ENCODE measurements around the gene S100A12.

The S100A12 gene

GRCh38 chr1:153361480-153362109, 13.8 kb downstream of the S100A12 start:
- Histone ChIP-seq H3K27me3 (ENCODE audit: control insufficient read depth in 2 of 2, insufficient read depth in 2 of 2, low read length in 2 of 2) (no peaks in the 10 kb centered on the region), H3K4me3 (ENCODE audit: low read length in 2 of 2) (no peak overlapping the region), H3K9me3 (ENCODE audit: control insufficient read depth in 2 of 2, low read length in 2 of 2) (no peaks in the 10 kb centered on the region), H3K9ac (ENCODE audit: low read depth in 1 of 2, low read length in 2 of 2) (no peak overlapping the region), H3K4me1 (ENCODE audit: control insufficient read depth in 2 of 2, insufficient read depth in 2 of 2, low read length in 2 of 2) (peaks cover 0 to 8% of the 10 kb centered on the region in 2 donors), H3K36me3 (ENCODE audit: control insufficient read depth in 2 of 2, insufficient read depth in 2 of 2, low read length in 2 of 2) (no peaks in the 10 kb centered on the region), H3K27ac (ENCODE audit: low read depth in 2 of 2, low read length in 2 of 2) (no peak overlapping the region)

DNA sequence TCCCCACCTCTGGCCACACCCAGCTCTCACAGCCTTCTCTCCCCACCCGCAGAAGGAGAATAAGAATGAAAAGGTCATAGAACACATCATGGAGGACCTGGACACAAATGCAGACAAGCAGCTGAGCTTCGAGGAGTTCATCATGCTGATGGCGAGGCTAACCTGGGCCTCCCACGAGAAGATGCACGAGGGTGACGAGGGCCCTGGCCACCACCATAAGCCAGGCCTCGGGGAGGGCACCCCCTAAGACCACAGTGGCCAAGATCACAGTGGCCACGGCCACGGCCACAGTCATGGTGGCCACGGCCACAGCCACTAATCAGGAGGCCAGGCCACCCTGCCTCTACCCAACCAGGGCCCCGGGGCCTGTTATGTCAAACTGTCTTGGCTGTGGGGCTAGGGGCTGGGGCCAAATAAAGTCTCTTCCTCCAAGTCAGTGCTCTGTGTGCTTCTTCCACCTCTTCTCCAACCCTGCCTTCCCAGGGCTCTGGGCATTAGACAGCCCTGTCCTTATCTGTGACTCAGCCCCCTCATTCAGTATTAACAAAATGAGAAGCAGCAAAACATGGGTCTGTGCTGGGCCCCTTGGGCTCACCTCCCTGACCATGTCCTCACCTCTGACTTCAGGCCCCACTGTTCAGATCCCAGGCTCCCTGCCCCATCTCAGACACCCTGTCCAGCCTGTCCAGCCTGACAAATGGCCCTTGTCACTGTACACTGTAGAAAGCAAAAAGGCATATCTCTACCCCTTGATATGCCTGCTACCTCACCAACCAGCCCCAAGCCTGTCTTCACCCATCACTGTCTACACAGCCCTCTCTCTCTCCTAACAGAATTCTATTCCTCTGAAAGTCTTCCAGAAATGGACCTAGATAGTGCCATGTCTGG, 14.6 kb downstream of the S100A12 start:
- Histone ChIP-seq H3K4me1 (ENCODE audit: control insufficient read depth in 2 of 2, insufficient read depth in 2 of 2, low read length in 2 of 2) (peaks cover 0 to 8% of the 10 kb centered on the region in 2 donors), H3K9me3 (ENCODE audit: control insufficient read depth in 2 of 2, low read length in 2 of 2) (no peaks in the 10 kb centered on the region), H3K4me3 (ENCODE audit: low read length in 2 of 2) (no peak overlapping the region), H3K36me3 (ENCODE audit: control insufficient read depth in 2 of 2, insufficient read depth in 2 of 2, low read length in 2 of 2) (no peaks in the 10 kb centered on the region), H3K27me3 (ENCODE audit: control insufficient read depth in 2 of 2, insufficient read depth in 2 of 2, low read length in 2 of 2) (no peaks in the 10 kb centered on the region), H3K9ac (ENCODE audit: low read depth in 1 of 2, low read length in 2 of 2) (no peak overlapping the region), H3K27ac (ENCODE audit: low read depth in 2 of 2, low read length in 2 of 2) (no peak overlapping the region)

DNA sequence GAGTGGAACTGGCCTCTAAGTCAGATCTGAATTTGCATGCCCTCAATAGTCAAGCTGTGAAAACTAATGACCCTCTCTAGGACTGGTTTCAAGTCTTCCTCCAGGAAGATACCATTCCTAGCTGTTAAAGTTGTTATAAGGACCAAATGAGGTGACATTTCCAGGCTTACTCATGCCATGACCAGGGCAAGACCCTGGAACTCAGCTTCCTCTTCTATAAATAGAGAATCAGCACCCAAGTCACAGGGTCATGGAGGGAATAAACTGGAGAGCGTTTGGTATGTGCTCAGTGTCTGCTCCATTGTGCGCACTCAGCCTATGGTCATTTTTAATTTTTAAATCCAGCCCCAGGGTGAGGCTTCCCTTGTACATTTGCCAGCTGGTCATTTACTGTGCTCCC, 15.2 kb downstream of the S100A12 start:
- H3K27ac ChIP-seq (ENCODE audit: low read depth in 2 of 2, low read length in 2 of 2): no peak overlapping the region
- H3K27me3 ChIP-seq (ENCODE audit: control insufficient read depth in 2 of 2, insufficient read depth in 2 of 2, low read length in 2 of 2): no peaks in the 10 kb centered on the region
- H3K9ac ChIP-seq (ENCODE audit: low read depth in 1 of 2, low read length in 2 of 2): no peak overlapping the region
- no peaks in the 10 kb centered on the region for H3K36me3 ChIP-seq (ENCODE audit: control insufficient read depth in 2 of 2, insufficient read depth in 2 of 2, low read length in 2 of 2)
- no peak overlapping the region for H3K4me3 ChIP-seq (ENCODE audit: low read length in 2 of 2)
- H3K9me3 ChIP-seq (ENCODE audit: control insufficient read depth in 2 of 2, low read length in 2 of 2): no peaks in the 10 kb centered on the region
- H3K4me1 ChIP-seq (ENCODE audit: control insufficient read depth in 2 of 2, insufficient read depth in 2 of 2, low read length in 2 of 2): peaks cover 0 to 8% of the 10 kb centered on the region in 2 donors

DNA sequence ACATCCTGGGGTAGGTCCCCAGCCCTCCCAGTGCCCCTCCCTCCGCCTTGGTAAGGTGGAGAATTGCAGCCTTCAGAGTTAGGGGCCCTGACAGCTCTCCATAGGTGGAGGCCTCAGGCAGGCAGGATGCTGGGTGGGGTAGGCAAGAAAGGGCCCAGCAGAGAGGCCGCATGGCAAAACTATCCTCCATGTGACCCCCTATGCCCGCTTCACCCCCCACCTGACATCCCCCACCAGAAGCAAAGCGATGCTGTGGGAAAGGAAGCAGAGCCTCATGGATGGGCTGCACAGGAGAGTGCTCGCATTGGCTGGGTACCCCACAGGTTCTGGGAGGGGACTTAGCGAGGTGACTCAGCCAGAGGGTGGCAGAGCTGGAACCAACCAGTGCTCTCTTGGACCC, 16.2 kb downstream of the S100A12 start:
- no peak overlapping the region for H3K27ac ChIP-seq (ENCODE audit: low read depth in 2 of 2, low read length in 2 of 2)

DNA sequence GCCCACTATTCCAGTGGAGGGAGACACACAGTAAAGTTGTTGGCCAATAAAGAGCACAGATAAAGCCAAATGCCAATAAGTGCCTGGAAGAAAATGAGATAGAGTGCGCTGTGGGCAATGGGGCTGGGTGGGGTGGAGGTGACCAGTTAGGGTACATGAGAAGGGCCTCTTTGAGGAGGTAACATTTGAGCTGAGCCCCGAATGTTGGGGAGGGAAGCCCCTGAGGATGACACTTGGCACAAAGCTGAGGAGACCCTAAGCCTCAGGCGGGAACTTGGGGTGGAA, 16.8 kb downstream of the S100A12 start:
- no peak overlapping the region for H3K9ac ChIP-seq (ENCODE audit: low read depth in 1 of 2, low read length in 2 of 2)
- peaks cover 0 to 8% of the 10 kb centered on the region in 2 donors for H3K4me1 ChIP-seq (ENCODE audit: control insufficient read depth in 2 of 2, insufficient read depth in 2 of 2, low read length in 2 of 2)
- no peaks in the 10 kb centered on the region for H3K36me3 ChIP-seq (ENCODE audit: control insufficient read depth in 2 of 2, insufficient read depth in 2 of 2, low read length in 2 of 2)
- H3K27ac ChIP-seq (ENCODE audit: low read depth in 2 of 2, low read length in 2 of 2): peak overlapping the region in 1 of 2 donors; percentile 23
- peaks cover 0 to 3% of the 10 kb centered on the region in 2 donors for H3K27me3 ChIP-seq (ENCODE audit: control insufficient read depth in 2 of 2, insufficient read depth in 2 of 2, low read length in 2 of 2)
- no peaks in the 10 kb centered on the region for H3K9me3 ChIP-seq (ENCODE audit: control insufficient read depth in 2 of 2, low read length in 2 of 2)
- H3K4me3 ChIP-seq (ENCODE audit: low read length in 2 of 2): peak overlapping the region in 1 of 2 donors; percentile 22

More for the DNA sequence above, 16.2 kb downstream of the S100A12 start:
- no peaks in the 10 kb centered on the region for H3K27me3 ChIP-seq (ENCODE audit: control insufficient read depth in 2 of 2, insufficient read depth in 2 of 2, low read length in 2 of 2)
- H3K36me3 ChIP-seq (ENCODE audit: control insufficient read depth in 2 of 2, insufficient read depth in 2 of 2, low read length in 2 of 2): no peaks in the 10 kb centered on the region
- no peak overlapping the region for H3K4me3 ChIP-seq (ENCODE audit: low read length in 2 of 2)
- H3K4me1 ChIP-seq (ENCODE audit: control insufficient read depth in 2 of 2, insufficient read depth in 2 of 2, low read length in 2 of 2): peaks cover 0 to 8% of the 10 kb centered on the region in 2 donors
- H3K9ac ChIP-seq (ENCODE audit: low read depth in 1 of 2, low read length in 2 of 2): no peak overlapping the region
- no peaks in the 10 kb centered on the region for H3K9me3 ChIP-seq (ENCODE audit: control insufficient read depth in 2 of 2, low read length in 2 of 2)

DNA sequence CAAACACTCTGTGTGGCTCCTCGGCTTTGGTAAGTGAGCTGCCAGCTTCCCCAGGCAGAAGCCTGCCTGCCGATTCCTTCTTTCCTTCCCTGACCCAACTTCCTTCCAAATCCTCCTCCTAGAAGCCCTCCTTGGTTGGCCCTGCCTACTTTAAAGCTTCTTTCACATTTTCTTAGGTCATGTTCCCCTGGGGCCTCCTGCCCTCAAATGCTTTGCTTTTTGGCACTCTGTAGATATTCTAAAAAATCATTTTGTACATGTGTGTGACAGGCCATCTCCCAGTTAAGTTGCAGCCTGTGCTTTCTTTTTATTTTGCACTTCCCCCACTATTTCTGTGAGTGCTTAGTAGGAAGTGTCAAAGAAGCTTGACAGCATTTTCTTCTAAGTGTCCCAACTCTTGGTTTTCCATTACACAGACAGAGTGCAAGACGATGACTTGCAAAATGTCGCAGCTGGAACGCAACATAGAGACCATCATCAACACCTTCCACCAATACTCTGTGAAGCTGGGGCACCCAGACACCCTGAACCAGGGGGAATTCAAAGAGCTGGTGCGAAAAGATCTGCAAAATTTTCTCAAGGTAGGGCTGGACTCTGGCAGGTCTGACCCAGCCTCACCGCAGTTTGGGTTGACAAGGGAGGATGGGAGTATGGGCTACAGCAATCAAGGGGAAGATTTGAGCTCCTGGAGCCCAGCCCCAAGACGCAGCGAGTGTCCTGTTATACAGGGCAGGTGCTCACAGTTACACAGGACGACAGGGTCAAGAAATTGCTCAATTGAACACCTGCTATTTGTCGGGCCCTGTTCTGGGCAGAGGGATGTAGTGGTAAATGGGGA, 17.3 kb downstream of the S100A12 start, which contains the start of gene S100A9:
S100A9 (plus strand) TSS at position 2 of the 838 bp plus-strand sequence; CDS start at position 432, 430 bp downstream.
- Histone ChIP-seq H3K4me1 (ENCODE audit: control insufficient read depth in 2 of 2, insufficient read depth in 2 of 2, low read length in 2 of 2) (peaks cover 0 to 8% of the 10 kb centered on the region in 2 donors), H3K27me3 (ENCODE audit: control insufficient read depth in 2 of 2, insufficient read depth in 2 of 2, low read length in 2 of 2) (peaks cover 0 to 3% of the 10 kb centered on the region in 2 donors), H3K9me3 (ENCODE audit: control insufficient read depth in 2 of 2, low read length in 2 of 2) (no peaks in the 10 kb centered on the region), H3K4me3 (ENCODE audit: low read length in 2 of 2) (peak within 1 kb of the TSS in 1 of 2 donors; percentile 22), H3K36me3 (ENCODE audit: control insufficient read depth in 2 of 2, insufficient read depth in 2 of 2, low read length in 2 of 2) (no peaks in the 10 kb centered on the region), H3K9ac (ENCODE audit: low read depth in 1 of 2, low read length in 2 of 2) (no peak within 1 kb of the TSS), H3K27ac (ENCODE audit: low read depth in 2 of 2, low read length in 2 of 2) (peak within 1 kb of the TSS in 1 of 2 donors; percentile 23)

DNA sequence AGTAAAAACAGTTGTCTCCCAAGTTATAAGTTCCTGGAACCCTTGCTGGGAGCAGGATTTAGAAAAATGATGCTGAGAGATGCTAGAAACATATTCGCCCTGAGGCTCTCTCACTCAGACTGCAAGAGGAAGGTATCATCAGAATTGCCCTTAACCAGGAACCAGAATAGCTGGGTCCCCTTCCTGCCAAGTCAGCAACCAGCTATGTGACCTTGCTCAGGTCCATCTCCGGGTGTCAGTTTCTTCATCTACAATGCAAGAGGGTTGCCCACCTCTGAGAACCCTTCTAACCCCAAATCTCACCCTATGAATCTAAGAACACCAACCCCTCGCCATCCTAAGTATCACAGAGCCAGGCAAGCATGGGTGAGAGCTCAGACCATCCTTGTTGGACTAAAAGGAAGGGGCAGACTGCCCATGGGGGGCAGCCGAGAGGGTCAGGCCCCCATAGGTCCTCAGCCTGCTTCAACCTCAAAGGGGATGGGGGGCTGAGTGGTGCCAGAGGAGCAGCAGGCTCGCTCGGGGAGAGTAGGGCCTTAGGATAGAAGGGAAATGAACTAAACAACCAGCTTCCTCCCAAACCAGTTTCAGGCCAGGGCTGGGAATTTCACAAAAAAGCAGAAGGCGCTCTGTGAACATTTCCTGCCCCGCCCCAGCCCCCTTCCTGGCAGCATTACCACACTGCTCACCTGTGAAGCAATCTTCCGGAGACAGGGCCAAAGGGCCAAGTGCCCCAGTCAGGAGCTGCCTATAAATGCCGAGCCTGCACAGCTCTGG, 18.2 kb downstream of the S100A12 start:
- H3K27me3 ChIP-seq (ENCODE audit: control insufficient read depth in 2 of 2, insufficient read depth in 2 of 2, low read length in 2 of 2): peaks cover 0 to 3% of the 10 kb centered on the region in 2 donors
- peaks cover 0 to 8% of the 10 kb centered on the region in 2 donors for H3K4me1 ChIP-seq (ENCODE audit: control insufficient read depth in 2 of 2, insufficient read depth in 2 of 2, low read length in 2 of 2)
- H3K27ac ChIP-seq (ENCODE audit: low read depth in 2 of 2, low read length in 2 of 2): no peak overlapping the region
- H3K4me3 ChIP-seq (ENCODE audit: low read length in 2 of 2): no peak overlapping the region
- H3K9ac ChIP-seq (ENCODE audit: low read depth in 1 of 2, low read length in 2 of 2): no peak overlapping the region
- no peaks in the 10 kb centered on the region for H3K9me3 ChIP-seq (ENCODE audit: control insufficient read depth in 2 of 2, low read length in 2 of 2)
- no peaks in the 10 kb centered on the region for H3K36me3 ChIP-seq (ENCODE audit: control insufficient read depth in 2 of 2, insufficient read depth in 2 of 2, low read length in 2 of 2)

- peaks cover 0 to 8% of the 10 kb centered on the region in 2 donors for H3K4me1 ChIP-seq (ENCODE audit: control insufficient read depth in 2 of 2, insufficient read depth in 2 of 2, low read length in 2 of 2)
- no peak overlapping the region for H3K27ac ChIP-seq (ENCODE audit: low read depth in 2 of 2, low read length in 2 of 2)
- no peak overlapping the region for H3K4me3 ChIP-seq (ENCODE audit: low read length in 2 of 2)
- H3K36me3 ChIP-seq (ENCODE audit: control insufficient read depth in 2 of 2, insufficient read depth in 2 of 2, low read length in 2 of 2): no peaks in the 10 kb centered on the region
- no peaks in the 10 kb centered on the region for H3K9me3 ChIP-seq (ENCODE audit: control insufficient read depth in 2 of 2, low read length in 2 of 2)
- no peak overlapping the region for H3K9ac ChIP-seq (ENCODE audit: low read depth in 1 of 2, low read length in 2 of 2)
- H3K27me3 ChIP-seq (ENCODE audit: control insufficient read depth in 2 of 2, insufficient read depth in 2 of 2, low read length in 2 of 2): peaks cover 0 to 3% of the 10 kb centered on the region in 2 donors
Observed at GRCh38 chr1:153356392-153357075, 18.9 kb downstream of the S100A12 start.

DNA sequence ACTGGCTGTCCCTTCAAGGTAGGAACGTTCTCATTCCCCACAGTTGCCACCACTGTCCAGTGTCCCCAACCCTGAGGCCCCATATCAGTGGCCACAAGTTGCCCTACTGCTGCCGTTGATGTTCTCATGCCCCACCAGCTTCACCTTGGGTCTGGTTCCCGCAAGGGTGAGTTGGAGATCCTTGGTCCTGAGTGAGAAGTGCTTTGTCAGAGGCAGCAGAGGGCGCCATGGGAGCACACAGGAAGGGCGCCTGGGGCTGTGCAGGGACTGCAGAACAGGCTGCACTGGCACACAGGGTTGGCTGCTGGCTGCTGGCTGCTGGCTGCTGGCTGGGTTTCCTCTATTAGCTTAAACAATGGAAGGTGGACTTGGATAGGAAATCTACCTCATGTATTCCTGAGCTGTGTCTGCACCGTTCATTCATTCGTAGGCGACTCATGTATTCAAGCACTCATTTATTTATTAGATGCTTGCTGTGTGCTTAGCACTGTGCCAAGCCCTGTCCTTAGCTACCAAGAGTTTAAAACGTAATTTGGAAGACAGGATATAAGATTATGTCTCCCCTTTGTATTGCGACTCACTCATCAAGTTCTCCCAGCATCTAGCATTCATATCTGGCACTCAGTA, 19.9 kb downstream of the S100A12 start:
- Histone ChIP-seq H3K4me3 (ENCODE audit: low read length in 2 of 2) (no peak overlapping the region), H3K27me3 (ENCODE audit: control insufficient read depth in 2 of 2, insufficient read depth in 2 of 2, low read length in 2 of 2) (peaks cover 0 to 3% of the 10 kb centered on the region in 2 donors), H3K9ac (ENCODE audit: low read depth in 1 of 2, low read length in 2 of 2) (no peak overlapping the region), H3K27ac (ENCODE audit: low read depth in 2 of 2, low read length in 2 of 2) (no peak overlapping the region), H3K4me1 (ENCODE audit: control insufficient read depth in 2 of 2, insufficient read depth in 2 of 2, low read length in 2 of 2) (peaks cover 0 to 8% of the 10 kb centered on the region in 2 donors), H3K9me3 (ENCODE audit: control insufficient read depth in 2 of 2, low read length in 2 of 2) (no peaks in the 10 kb centered on the region), H3K36me3 (ENCODE audit: control insufficient read depth in 2 of 2, insufficient read depth in 2 of 2, low read length in 2 of 2) (no peaks in the 10 kb centered on the region)
